NCI-H187 (cell line): ENCODE data around the gene CSNK1G2.

ENCODE experiments used
- DNase-seq, 2 experiments: peaks; one replicate each; lab custom pipeline; 2025; lab: John Stamatoyannopoulos, UW

CSNK1G2 gene

GRCh38 chr19:1968279-1969175 lies 27.6 kb downstream of the CSNK1G2 start:
- DNase-seq, result no peak

GRCh38 chr19:1969176-1970002 lies 28.4 kb downstream of the CSNK1G2 start:
- DNase-seq, result no peak

- DNase-seq, result no peak
Observed at GRCh38 chr19:1970003-1970805, 29.2 kb downstream of the CSNK1G2 start.

GRCh38 chr19:1970806-1971502 lies 30.0 kb downstream of the CSNK1G2 start:
- DNase-seq, result no peak

GRCh38 chr19:1974381-1975161 lies 33.6 kb downstream of the CSNK1G2 start:
- no peak for DNase-seq

- no peak for DNase-seq
Observed at GRCh38 chr19:1975162-1975480, 34.1 kb downstream of the CSNK1G2 start.

GRCh38 chr19:1977120-1977519 lies 36.1 kb downstream of the CSNK1G2 start:
- no peak for DNase-seq

- no peak for DNase-seq
Observed at GRCh38 chr19:1978346-1978894, 37.4 kb downstream of the CSNK1G2 start.

- DNase-seq, result no peak
Observed at GRCh38 chr19:1979017-1979416, 38.0 kb downstream of the CSNK1G2 start.

- no peak for DNase-seq
Observed at GRCh38 chr19:1979642-1980041, 38.7 kb downstream of the CSNK1G2 start.

- no peak for DNase-seq
Observed at GRCh38 chr19:1980091-1980808, 39.3 kb downstream of the CSNK1G2 start.

GRCh38 chr19:1980809-1981181 lies 39.8 kb downstream of the CSNK1G2 start:
- no peak for DNase-seq

GRCh38 chr19:1981253-1981652 lies 40.3 kb downstream of the CSNK1G2 start:
- DNase-seq, result no peak

GRCh38 chr19:1984357-1984756 lies 43.4 kb downstream of the CSNK1G2 start:
- DNase-seq, result no peak

GRCh38 chr19:1985588-1986356 lies 44.8 kb downstream of the CSNK1G2 start:
- no peak for DNase-seq

GRCh38 chr19:1986357-1987162 lies 45.6 kb downstream of the CSNK1G2 start:
- DNase-seq, result no peak

GRCh38 chr19:1987197-1988187 lies 46.5 kb downstream of the CSNK1G2 start:
- DNase-seq, result no peak
